Activated T-cell treated with anti-CD3 and anti-CD28 coated beads, Interleukin-2, amount 50 U/mL, for 1 hour (primary cell): ENCODE data around the gene LYPD6B.

Experiments
- DNase-seq: peaks from one replicate; pipeline ENCODE4 v3.0.0-alpha.2; 2020

The LYPD6B gene

DNA sequence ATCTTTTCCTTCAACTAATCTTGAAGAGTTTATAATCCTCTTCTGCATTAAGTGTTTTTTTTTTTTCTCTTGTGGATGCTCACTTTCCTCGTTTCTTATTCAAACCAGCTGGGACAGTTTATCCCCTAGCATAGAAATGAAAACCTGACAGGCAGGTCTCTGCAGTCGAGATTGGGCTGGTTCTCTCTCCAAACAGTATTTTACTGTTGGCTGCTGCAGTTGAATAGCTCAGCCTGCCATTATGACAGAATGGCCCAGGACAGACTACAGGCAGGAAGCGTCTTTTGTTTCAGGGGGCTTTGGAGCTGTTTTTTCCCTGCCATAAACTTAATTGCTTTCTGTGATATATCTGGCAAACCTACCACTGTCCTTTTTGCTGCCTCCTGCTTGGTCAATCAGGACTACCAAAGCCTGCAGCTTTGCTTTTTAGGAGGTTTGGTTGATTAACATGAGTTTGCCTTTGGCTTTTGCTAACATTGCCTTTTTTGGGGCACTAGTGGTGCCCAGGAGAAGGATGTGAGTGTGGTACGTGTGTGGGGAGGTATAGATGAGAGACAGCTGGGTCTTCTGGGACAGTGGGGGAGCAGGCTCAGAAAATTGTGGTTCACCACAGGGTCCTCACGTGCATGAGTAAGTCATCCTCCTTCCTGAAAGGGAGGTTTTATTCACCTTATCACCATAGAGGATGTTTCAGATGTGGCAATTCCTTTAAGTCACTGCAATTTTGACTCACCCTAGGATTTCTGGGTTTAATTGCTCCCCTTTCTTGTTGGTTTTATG is 128.7 kb downstream of the LYPD6B start:
- DNase-seq, result no peak

DNA sequence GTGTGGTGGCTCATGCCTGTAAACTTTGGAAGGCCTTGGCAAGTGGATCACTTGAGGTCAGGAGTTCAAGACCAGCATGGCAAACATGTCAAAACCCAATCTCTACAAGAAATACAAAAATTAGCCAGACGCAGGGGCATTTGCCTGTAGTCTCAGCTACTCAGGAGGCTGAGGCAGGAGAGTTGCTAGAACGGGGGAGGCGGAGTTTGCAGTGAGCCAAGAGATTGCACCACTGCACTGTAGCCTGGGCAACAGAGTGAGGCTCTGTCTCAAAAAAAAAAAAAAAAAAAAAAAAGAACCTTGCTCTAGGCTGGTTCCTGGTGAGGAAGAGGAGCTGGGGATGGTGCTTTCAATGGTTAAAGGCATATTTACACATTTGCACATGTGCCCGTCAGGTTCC is 129.4 kb downstream of the LYPD6B start:
- no peak for DNase-seq

DNA sequence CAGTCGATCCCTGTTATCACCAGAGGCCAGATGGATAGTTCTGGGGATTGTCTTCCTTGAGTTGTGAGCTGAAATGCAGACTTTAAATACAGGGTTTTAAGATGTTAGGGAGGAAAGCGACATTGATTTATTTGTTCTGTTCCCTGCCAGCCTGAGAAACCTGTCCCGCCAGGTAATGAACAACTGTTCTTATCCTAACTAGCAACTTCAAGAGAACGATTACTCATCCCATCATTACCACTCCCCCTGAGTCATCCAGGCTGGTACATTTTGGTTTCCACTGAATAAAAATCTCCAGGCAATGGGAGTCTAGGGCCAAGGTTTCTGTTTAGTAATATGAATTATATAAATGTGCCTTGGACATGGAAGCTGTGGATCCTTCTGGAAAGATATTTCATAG is 131.2 kb downstream of the LYPD6B start:
- no peak for DNase-seq

DNA sequence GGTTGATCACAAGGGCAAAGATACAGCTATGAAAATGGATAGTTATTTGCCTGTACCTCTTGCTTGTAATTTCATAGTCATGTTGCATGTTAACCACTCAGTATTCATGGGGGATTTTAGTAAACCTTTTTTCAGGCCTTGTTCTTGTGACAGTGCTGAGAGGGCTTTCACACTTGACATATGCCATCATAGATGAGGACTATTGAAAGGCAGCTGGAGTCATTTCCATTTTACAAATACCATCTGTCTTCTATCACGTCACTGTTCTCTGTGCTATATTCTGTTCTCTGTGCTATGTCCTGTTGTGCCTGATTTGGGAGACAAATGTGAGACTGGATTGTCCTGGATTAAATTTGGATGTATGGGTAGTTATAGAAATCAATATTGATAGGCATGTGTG is 131.7 kb downstream of the LYPD6B start:
- no peak for DNase-seq

DNA sequence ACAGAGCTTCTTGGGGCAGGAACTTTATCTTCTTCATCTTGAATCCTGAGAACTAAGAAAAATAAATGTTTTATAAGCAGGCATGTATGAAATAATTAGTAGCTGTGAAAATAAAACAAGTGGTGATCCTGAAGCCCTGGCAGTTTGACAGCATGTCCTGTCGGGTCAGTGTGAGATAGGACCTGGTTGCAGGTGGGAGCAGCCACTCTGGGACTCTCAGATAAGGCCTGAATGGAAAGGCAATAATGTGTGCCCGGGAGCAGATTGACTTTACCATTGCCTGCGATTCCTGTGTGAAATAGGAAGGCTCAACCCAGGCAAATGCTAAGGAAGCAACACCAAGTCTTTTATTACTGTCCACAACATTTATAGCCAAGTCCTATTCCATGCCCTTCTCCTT is 132.4 kb downstream of the LYPD6B start:
- DNase-seq, result no peak

DNA sequence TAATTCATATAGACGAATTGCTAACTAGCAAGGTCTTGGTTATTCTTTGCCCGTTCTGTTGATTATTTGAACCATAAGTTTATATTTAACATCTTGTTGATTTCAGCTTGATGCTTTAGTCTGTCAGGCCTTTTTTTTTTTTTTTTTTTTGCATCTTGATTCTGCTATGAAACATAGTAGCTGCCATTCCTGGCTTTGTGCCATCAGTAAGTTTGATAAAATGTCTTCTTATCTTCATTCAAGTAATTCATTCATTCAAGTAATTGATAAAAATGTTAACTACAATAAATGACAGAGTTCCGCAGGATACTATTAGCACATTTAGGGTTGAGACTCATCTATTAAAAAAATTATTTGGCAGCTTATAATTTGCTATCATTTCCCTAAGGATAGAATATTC is 134.7 kb downstream of the LYPD6B start:
- no peak for DNase-seq

DNA sequence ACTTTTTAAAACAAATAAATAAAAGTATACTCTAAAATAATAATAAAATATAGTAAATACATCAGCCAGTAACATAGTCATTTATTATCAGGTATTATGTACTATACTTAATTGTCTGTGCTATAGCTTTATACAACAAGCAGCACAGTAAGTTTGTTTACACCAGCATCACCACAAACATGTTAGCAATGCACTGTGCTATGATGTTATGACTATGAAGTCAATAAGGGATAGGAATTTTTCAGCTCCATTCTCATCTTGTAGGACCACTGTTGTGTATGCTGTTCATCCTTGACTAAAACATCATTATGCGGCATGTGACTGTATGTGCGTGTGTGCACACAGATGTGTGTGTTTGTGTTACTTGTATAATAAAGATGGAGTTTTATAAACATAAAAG is 137.5 kb downstream of the LYPD6B start:
- no peak for DNase-seq

DNA sequence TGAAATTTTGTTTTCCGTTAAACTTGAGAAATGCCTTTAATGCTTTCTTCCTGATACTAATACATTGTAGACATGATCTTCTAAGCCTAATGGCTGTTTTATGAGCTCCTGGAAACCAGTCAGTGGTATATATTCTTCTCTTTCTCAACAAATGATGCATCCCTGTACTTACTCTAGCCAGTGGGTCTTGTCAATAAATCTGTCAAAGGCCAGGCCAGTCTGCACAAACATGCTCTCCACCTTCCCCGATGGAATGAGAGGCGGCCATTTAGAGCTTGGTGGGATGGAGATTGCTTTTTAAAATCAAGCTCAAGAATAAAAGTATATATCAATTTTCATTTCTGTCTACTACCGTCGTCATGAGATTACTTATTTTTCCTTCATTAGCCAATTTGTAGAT is 140.1 kb downstream of the LYPD6B start:
- DNase-seq, result no peak

DNA sequence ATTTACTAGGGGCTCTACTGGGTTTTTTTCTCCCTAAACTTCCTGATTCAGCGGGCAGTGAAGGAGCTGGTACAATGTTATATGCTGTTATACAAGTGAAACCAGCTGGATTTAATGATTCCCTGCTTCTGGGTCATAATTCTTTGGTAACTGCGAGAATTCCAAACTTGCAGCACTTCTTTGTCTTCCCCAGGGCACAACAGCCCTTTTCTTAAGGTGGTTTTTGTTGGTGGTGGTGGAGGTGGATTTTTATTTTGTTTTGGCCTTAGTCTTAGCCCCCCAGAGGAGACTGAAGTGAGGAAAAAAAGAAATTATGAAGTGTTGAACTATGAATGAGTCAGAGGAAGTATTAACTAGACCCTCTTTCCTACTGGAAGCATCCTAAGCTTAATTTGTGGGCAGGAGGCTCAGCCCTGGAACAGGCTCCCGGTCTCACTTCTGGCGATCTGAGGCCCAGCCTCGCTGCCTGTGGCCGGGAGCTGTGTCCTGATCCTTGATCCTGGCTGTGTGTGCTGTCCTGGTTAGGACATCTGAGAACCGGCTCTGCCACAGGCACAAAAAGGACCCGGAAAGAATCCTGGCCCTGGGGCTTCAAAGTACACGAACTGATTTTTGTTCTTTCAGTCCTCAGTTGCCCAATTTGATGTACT is 141.9 kb downstream of the LYPD6B start:
- DNase-seq, result no peak

DNA sequence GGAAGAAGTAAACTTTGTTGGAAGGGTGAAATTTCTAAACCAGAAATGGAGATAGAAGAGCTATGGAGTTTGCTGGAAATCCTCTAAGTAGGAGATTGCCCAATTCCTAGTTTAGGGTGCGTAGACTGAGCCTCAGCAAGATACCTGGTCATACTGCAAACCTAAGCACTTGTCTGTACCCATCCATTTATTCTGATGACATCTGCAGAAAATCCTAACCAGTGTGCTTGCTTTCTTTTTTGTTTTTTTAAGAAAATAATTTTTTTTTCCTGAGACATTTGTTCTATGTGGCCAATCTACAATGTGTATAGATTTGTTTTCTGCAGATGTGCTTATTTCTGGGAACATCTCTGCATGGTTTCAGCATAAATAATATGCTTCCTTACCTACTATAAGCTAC is 144.7 kb downstream of the LYPD6B start:
- DNase-seq, result no peak

DNA sequence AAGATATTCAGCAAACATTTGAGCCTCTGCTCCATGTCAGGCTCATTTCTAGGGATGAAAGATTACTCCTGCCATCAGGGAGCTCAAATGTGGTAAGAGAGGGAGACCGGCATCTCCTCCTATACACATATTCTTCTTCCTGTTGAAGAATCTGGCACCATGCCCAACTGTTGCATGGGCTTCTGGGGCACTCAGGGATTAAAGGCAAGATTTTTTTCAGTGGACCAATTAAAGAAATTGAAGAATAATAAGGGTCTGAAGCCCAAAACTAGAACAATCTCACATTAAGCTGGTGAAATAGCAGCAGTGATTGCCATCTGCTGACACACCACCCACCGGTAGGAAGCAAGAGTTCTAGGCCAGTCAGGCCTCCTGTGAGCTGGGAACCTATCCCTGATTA is 146.5 kb downstream of the LYPD6B start:
- no peak for DNase-seq

DNA sequence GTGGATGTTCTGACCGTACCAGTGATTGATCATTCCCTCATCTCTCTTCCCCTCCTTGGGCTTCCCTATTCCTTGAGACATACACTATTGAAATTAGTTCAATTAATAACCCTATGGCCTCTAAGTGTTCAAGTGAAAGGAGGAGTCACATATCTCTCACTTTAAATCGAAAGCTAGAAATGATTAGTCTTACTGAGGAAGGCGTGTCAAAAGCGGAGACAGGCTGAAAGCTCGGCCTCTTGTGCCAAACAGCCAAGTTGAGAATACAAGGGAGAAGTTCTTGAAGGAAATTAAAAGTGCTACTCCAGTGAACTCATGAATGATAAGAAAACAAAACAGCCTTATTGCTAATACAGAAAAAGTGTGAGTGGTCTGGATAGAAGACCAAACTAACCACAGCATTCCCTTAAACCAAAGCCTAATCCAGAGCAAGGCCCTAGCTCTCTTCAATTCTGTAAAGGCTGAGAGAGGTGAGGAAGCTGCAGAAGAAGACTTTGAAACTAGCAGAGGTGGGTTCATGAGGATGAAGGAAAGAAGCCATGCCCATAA is 147.5 kb downstream of the LYPD6B start:
- no peak for DNase-seq

DNA sequence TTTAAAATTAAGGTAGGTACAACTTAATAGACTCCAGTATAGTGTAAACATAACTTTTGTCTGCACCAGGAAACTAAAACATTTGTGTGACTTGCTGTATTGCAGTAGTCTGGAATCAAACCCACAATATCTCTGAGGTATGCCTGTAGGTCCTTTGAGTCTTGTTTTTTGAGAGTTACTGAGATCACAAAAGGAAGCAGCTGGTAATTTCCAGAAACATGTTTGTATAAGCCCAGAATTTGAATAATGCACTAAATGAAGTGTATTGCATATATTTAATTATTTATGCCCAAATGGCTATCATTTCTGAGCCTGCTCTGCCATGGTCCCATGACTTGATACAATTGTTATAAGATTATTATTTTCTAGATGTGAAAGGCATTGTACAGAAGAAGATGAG is 148.6 kb downstream of the LYPD6B start:
- no peak for DNase-seq

DNA sequence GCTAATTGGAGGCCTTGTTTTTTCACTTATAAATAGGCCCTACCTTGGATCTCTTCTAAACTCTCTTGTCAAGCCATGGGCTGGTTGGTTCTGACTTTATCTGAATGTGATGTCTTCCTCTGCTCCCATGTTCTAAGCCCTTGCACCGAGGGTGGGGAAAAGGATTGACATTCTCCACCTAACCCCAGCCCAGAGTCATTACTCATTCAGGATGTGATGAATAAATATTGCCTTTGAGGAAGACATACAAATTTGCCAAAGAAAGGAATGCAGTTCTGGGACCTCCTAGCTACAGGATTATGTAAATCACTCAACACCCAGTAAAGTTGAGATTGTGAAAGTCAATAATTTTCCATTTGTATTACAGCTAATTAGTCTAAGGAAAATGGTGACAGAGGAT is 149.8 kb downstream of the LYPD6B start:
- no peak for DNase-seq

DNA sequence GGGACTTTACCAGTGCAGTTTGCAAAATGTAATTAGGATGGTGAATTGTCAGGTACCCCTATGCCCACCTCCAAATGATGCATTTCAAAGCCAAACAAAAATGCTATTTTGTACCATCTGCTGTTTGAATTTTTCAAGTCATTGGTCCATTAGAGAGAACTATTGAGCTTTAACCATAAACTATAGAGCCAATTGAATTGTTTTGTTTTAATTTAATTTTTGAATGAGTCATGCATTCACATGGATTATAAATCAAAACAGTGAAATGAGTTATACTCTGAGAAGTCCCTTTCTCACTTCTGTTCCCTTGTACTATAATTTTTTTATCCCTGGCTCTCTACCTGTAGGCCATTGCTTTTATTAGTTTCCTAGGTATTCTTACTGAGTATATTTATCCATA is 151.3 kb downstream of the LYPD6B start:
- DNase-seq, result no peak

DNA sequence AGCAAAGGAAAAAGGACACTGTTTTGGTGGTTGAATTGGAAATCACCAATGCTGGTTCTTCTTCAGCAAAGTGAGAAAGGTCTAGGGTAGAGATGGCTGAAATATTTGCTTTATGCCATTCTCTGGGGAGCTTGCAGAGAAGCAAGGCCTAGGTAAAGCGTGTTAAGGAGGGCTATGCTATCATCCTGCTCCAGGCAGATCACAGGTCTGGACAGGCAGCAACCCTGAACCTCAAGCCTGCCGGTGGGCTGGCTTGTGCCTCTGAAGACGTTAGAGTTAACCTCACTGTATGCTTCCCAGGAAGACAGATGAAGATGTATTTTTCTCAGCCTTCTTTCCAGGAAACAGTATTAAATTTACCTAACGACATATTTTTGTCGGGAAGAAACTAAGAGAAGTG is 153.4 kb downstream of the LYPD6B start:
- no peak for DNase-seq

DNA sequence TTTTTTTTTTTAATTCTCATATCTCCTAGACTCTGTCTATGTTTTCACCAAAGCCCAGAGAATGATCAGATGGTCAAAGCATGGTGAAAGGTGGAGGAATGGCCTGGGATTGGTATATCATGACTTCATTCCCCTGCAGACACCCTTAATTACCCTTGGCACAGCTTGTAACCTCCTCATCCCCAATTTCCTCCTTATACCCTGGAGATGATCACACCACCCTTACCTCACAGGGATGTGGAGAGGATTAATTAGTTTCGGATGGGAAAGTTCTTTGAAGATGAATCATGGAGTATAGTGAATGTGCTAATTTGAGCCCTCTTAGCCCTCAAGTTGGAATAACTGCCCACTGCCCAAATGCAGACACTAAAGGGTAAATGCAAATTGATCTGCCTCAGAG is 153.9 kb downstream of the LYPD6B start:
- no peak for DNase-seq

DNA sequence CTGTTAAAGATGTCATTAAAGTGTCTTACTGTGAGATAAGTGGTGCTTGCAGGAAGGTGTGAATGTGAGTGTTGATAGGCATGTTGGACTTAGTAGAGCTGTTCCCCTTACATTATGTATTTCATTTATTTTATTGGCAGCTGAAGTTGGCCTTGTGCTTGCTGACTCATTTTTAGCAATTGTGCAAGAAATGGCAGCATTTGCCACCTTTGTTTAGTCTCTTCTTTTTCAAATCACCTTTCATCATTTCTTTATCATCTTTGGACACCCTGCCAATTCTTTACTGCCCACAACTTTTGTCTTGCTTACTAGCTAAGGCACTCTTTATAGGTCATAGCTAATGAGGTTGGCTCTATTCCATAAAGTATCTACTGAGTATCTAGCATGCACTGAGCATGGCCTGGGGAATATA is 161.6 kb downstream of the LYPD6B start:
- DNase-seq, result no peak

DNA sequence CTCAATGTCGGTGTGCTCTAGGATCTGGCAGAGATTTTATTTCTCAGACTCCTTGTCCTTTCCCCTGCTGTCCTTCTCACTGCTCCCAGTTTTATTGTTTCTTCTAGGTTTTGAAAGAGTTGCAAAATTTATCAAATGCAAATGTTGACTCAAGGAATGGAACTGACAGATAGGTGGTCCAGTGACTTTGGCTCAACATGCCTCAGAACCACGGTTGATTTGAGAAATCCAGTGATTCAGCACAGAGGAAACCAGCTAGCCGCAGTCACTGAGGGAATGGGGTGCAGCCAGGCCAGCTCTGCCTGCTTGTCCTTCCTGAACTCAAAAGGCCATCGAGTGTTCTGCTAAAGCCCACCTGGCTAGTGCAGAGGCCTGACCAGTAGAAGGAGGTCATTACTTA is 166.2 kb downstream of the LYPD6B start:
- DNase-seq, result no peak

DNA sequence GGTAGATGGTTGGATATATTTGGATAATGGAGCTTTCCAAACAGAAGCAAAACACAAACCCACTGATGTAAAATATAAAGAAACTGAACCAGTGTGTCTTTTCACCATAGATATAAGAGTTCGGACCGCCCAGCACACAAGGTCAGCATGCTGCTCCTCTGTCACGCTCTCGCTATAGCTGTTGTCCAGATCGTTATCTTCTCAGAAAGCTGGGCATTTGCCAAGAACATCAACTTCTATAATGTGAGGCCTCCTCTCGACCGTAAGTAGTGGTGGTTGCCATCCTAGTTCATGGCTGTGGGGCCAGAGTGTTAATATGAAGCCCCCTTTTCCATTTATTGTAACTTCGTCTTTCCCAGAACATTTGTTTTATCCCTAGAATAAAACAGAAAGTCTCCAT is 166.6 kb downstream of the LYPD6B start:
- no peak for DNase-seq

DNA sequence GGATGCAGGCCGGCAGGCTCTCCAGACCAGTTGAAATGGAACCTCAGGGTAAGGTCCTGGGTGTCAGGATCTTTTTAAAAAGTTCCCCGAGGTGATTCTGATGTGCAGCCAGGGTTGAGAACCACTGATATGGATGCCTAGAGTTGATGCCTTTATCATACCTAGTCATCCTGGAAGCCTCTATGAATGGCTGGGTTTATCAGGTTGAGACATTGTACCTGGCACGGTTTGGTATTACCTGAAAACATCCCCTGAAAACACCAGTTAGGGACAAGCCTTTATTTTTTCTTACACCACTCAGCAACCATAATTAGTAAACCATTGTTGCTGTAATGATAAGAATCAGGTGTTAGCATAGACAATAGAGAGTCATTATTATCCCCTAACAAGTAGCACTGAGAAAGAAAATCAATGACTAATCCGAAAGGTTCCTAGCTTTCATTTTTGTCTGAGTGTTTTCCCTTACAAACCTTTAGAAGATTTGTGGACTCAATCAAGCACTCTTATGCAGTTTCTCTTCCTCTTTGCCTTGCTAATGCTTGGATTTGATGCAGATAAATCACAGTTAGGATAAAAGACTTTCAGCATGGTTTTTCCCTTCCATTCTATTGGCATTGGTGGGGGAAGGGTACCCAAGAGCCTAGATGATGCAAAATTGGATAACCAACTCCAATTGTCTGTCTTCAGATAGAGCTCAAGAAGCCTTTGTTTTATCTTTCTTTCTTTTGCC is 175.4 kb downstream of the LYPD6B start:
- no peak for DNase-seq

DNA sequence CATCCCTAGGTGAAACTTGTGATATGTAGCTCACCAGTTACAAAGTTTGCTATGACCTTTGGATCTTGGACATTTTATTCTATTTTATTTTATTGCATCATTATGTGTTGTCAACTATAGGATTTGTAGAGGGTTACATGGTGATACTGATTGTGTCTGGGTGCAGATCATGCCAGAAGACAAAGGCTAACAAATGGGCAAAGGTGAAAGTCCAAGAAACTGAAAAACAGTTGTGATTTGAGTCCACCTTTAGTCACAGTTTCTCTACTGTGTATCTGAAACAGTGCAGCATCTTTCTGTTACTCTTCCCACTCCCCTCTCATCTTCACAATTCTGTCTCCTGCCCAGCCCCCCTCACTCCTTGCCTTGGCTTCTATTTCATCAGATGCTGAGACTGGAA is 180.0 kb downstream of the LYPD6B start:
- no peak for DNase-seq

DNA sequence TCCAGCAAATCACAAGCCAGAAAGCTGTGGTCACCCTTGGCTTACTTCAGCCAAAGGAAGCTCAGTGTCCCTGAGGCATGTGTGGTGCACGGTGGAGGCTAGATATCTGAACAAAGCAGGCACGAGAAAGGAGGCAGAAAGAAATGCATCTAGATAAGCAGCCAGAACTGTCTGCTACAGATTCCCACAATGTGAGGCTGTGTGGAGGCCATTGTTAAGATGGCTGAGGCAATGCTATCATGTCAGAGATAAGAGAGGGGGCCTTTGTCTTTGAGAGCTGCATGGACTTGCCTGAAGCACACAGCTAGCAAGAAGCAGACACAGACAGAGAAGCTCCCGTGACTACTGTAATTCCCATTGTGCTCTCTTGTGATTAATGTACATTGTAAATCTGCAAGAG is 181.4 kb downstream of the LYPD6B start:
- no peak for DNase-seq

DNA sequence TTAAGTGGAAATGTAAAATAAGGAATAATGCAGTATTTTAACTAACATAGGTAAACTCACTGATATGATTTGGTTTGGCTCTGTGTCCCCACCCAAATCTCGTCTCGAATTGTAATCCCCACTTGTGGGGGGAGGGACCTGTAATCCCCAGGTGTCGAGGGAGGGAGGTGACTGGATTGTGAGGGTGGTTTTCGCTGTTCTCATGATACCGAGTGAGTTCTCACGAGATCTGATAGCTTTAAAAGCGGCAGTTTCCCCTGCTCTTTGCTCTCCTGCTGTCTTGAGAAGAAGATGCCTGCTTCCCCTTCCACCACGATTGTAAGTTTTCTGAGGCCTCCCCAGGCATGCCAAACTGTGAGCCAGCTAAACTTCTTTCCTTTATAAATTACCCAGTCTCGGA is 182.5 kb downstream of the LYPD6B start:
- DNase-seq, result no peak
